HG03060 (cell line): ENCODE results near the gene WNT3A.

Source experiments
- ATAC-seq: cut with Tn5 transposase; IDR thresholded peaks from one replicate; pipeline ENCODE4 v1.9.1; 2021; ENCODE audit warnings: low read depth, moderate number of reproducible peaks; ENCODE audit not compliant: unreplicated experiment

WNT3A gene

GRCh38 chr1:228109073-228109961, 102.5 kb downstream of the WNT3A start, which contains the start of gene MRPL55:
Gene MRPL55, minus strand, starts transcription at chr1:228109299. Its CDS starts 1,039 bp downstream, at chr1:228108260.
- ATAC-seq, result peak; percentile 84

GRCh38 chr1:228109962-228110488, 103.2 kb downstream of the WNT3A start:
- no peak for ATAC-seq

- ATAC-seq, result no peak
Observed at GRCh38 chr1:228110556-228110955, 103.8 kb downstream of the WNT3A start.
